Activated T-cell treated with anti-CD3 and anti-CD28 coated beads, Interleukin-2, amount 50 U/mL, for 24 hours (primary cell): ENCODE results near the gene SPDYE4.

Experiments
- DNase-seq: peaks from one replicate; pipeline ENCODE4 v3.0.0-alpha.2; 2020
- H3K27ac Mint-ChIP-seq: 2 replicates; pipeline ENCODE4 v1.8.0; 2020; ENCODE audit warnings: mild to moderate bottlenecking, mixed read lengths
- H3K27me3 Mint-ChIP-seq: 2 replicates; pipeline ENCODE4 v1.8.0; 2020; ENCODE audit warnings: mixed read lengths
- H3K36me3 Mint-ChIP-seq: 2 replicates; pipeline ENCODE4 v1.8.0; 2020; ENCODE audit warnings: low read depth, mixed read lengths
- H3K4me1 Mint-ChIP-seq: 2 replicates; pipeline ENCODE4 v1.8.0; 2020; ENCODE audit warnings: low read depth, mixed read lengths
- H3K4me3 Mint-ChIP-seq: 2 replicates; pipeline ENCODE4 v1.8.0; 2020; ENCODE audit warnings: mild to moderate bottlenecking, moderate library complexity, mixed read lengths
- H3K9me3 Mint-ChIP-seq: 2 replicates; pipeline ENCODE4 v1.8.0; 2020; ENCODE audit warnings: mixed read lengths

The SPDYE4 gene

GRCh38 chr17:8719291-8720246 is 38.8 kb downstream of the SPDYE4 start:
- Mint-ChIP-seq H3K4me3 (no peak overlapping the region), H3K36me3 (no peaks in the 10 kb centered on the region), H3K27me3 (peaks cover 3% of the 10 kb centered on the region), H3K27ac (no peak overlapping the region), H3K4me1 (no peaks in the 10 kb centered on the region), H3K9me3 (no peaks in the 10 kb centered on the region)
- DNase-seq: no peak

- Mint-ChIP-seq H3K9me3 (no peaks in the 10 kb centered on the region), H3K36me3 (no peaks in the 10 kb centered on the region), H3K4me3 (no peak overlapping the region), H3K27ac (no peak overlapping the region), H3K27me3 (peaks cover 3% of the 10 kb centered on the region), H3K4me1 (no peaks in the 10 kb centered on the region)
- no peak for DNase-seq
Measured at GRCh38 chr17:8718001-8718563, 40.3 kb downstream of the SPDYE4 start.

- Mint-ChIP-seq H3K4me3 (no peak overlapping the region), H3K27ac (no peak overlapping the region), H3K27me3 (peaks cover 3% of the 10 kb centered on the region), H3K4me1 (no peaks in the 10 kb centered on the region), H3K9me3 (no peaks in the 10 kb centered on the region), H3K36me3 (no peaks in the 10 kb centered on the region)
- no peak for DNase-seq
Measured at GRCh38 chr17:8713878-8714277, 44.5 kb downstream of the SPDYE4 start.

- Mint-ChIP-seq H3K36me3 (no peaks in the 10 kb centered on the region), H3K9me3 (no peaks in the 10 kb centered on the region), H3K27me3 (peaks cover 4% of the 10 kb centered on the region), H3K4me1 (no peaks in the 10 kb centered on the region), H3K27ac (no peak overlapping the region), H3K4me3 (no peak overlapping the region)
- no peak for DNase-seq
Measured at GRCh38 chr17:8713315-8713714, 45.0 kb downstream of the SPDYE4 start.

- Mint-ChIP-seq H3K27ac (no peak overlapping the region), H3K27me3 (peaks cover 10% of the 10 kb centered on the region), H3K4me1 (no peaks in the 10 kb centered on the region), H3K9me3 (no peaks in the 10 kb centered on the region), H3K4me3 (no peak overlapping the region), H3K36me3 (no peaks in the 10 kb centered on the region)
- no peak for DNase-seq
Measured at GRCh38 chr17:8712698-8713097, 45.6 kb downstream of the SPDYE4 start.

GRCh38 chr17:8711291-8711690 is 47.1 kb downstream of the SPDYE4 start:
- no peak overlapping the region for H3K4me3 Mint-ChIP-seq
- no peaks in the 10 kb centered on the region for H3K9me3 Mint-ChIP-seq
- H3K4me1 Mint-ChIP-seq: no peaks in the 10 kb centered on the region

GRCh38 chr17:8710813-8711212 is 47.5 kb downstream of the SPDYE4 start:
- Mint-ChIP-seq H3K36me3 (no peaks in the 10 kb centered on the region), H3K4me3 (no peak overlapping the region), H3K9me3 (no peaks in the 10 kb centered on the region), H3K27me3 (peaks cover 16% of the 10 kb centered on the region), H3K27ac (no peak overlapping the region), H3K4me1 (no peaks in the 10 kb centered on the region)
- DNase-seq: no peak

More at GRCh38 chr17:8711291-8711690, 47.1 kb downstream of the SPDYE4 start:
- Mint-ChIP-seq H3K36me3 (no peaks in the 10 kb centered on the region), H3K27me3 (peaks cover 12% of the 10 kb centered on the region), H3K27ac (no peak overlapping the region)
- no peak for DNase-seq

GRCh38 chr17:8709006-8709405 is 49.3 kb downstream of the SPDYE4 start:
- H3K27me3 Mint-ChIP-seq: peaks cover 23% of the 10 kb centered on the region
- H3K4me3 Mint-ChIP-seq: no peak overlapping the region
- H3K27ac Mint-ChIP-seq: no peak overlapping the region
- H3K36me3 Mint-ChIP-seq: no peaks in the 10 kb centered on the region
- no peak for DNase-seq
- H3K4me1 Mint-ChIP-seq: no peaks in the 10 kb centered on the region
- H3K9me3 Mint-ChIP-seq: no peaks in the 10 kb centered on the region

- no peaks in the 10 kb centered on the region for H3K36me3 Mint-ChIP-seq
- DNase-seq: no peak
- peaks cover 26% of the 10 kb centered on the region for H3K27me3 Mint-ChIP-seq
- no peak overlapping the region for H3K4me3 Mint-ChIP-seq
- no peak overlapping the region for H3K27ac Mint-ChIP-seq
- no peaks in the 10 kb centered on the region for H3K9me3 Mint-ChIP-seq
- no peaks in the 10 kb centered on the region for H3K4me1 Mint-ChIP-seq
Measured at GRCh38 chr17:8708025-8708461, 50.3 kb downstream of the SPDYE4 start.

GRCh38 chr17:8707332-8708024 is 50.9 kb downstream of the SPDYE4 start:
- Mint-ChIP-seq H3K36me3 (no peaks in the 10 kb centered on the region), H3K4me1 (no peaks in the 10 kb centered on the region), H3K4me3 (no peak overlapping the region), H3K27me3 (peaks cover 26% of the 10 kb centered on the region), H3K9me3 (no peaks in the 10 kb centered on the region), H3K27ac (no peak overlapping the region)
- no peak for DNase-seq

GRCh38 chr17:8706431-8706830 is 51.9 kb downstream of the SPDYE4 start:
- Mint-ChIP-seq H3K36me3 (no peaks in the 10 kb centered on the region), H3K27ac (no peak overlapping the region), H3K4me3 (no peak overlapping the region), H3K4me1 (no peaks in the 10 kb centered on the region), H3K27me3 (peaks cover 26% of the 10 kb centered on the region), H3K9me3 (no peaks in the 10 kb centered on the region)
- no peak for DNase-seq

GRCh38 chr17:8705427-8705826 is 52.9 kb downstream of the SPDYE4 start:
- Mint-ChIP-seq H3K36me3 (no peaks in the 10 kb centered on the region), H3K27ac (no peak overlapping the region), H3K9me3 (no peaks in the 10 kb centered on the region), H3K4me3 (no peak overlapping the region), H3K27me3 (peaks cover 26% of the 10 kb centered on the region), H3K4me1 (no peaks in the 10 kb centered on the region)
- no peak for DNase-seq

GRCh38 chr17:8703001-8703400 is 55.3 kb downstream of the SPDYE4 start:
- H3K4me1 Mint-ChIP-seq: no peaks in the 10 kb centered on the region
- H3K9me3 Mint-ChIP-seq: no peaks in the 10 kb centered on the region
- H3K27ac Mint-ChIP-seq: no peak overlapping the region
- H3K36me3 Mint-ChIP-seq: no peaks in the 10 kb centered on the region
- no peak overlapping the region for H3K4me3 Mint-ChIP-seq
- peaks cover 35% of the 10 kb centered on the region for H3K27me3 Mint-ChIP-seq
- DNase-seq: no peak

- no peak for DNase-seq
- peaks cover 36% of the 10 kb centered on the region for H3K27me3 Mint-ChIP-seq
- no peaks in the 10 kb centered on the region for H3K9me3 Mint-ChIP-seq
- no peaks in the 10 kb centered on the region for H3K4me1 Mint-ChIP-seq
- H3K4me3 Mint-ChIP-seq: no peak overlapping the region
- H3K36me3 Mint-ChIP-seq: no peaks in the 10 kb centered on the region
- no peak overlapping the region for H3K27ac Mint-ChIP-seq
Measured at GRCh38 chr17:8701754-8702153, 56.6 kb downstream of the SPDYE4 start.

GRCh38 chr17:8701221-8701620 is 57.1 kb downstream of the SPDYE4 start:
- no peak overlapping the region for H3K27ac Mint-ChIP-seq
- H3K9me3 Mint-ChIP-seq: no peaks in the 10 kb centered on the region
- no peaks in the 10 kb centered on the region for H3K36me3 Mint-ChIP-seq
- DNase-seq: no peak
- H3K4me3 Mint-ChIP-seq: no peak overlapping the region
- H3K4me1 Mint-ChIP-seq: no peaks in the 10 kb centered on the region
- H3K27me3 Mint-ChIP-seq: peaks cover 38% of the 10 kb centered on the region
